Measurements from ENCODE around the gene ARID1B. TPM values are rescaled to one million over a fixed set of nuclear protein-coding genes. Genes with fewer than 3 reads are reported as not detected.

Gene ARID1B
- total RNA-seq, 1 donor from 2014 or later = 248 TPM

- Mint-ChIP-seq H3K9me3 (no peaks in the 10 kb centered on the region), H3K4me3 (no peak overlapping the region), H3K36me3 (ENCODE audit: low read depth) (peaks cover 17% of the 10 kb centered on the region), H3K27ac (peak overlapping the region; percentile 25), H3K27me3 (no peaks in the 10 kb centered on the region), H3K4me1 (peaks cover 62% of the 10 kb centered on the region)
- POLR2A ChIA-PET = no interaction called here
- DNase-seq (no peak), ATAC-seq (ENCODE audit: low read depth) (no peak)
- intact Hi-C loops (cut with micrococcal nuclease) = no loop called here
- CTCF ChIA-PET = no interaction called here
- TF ChIP-seq CTCF (IDR thresholded peaks at IDR 0.05) = no peak
Observed at GRCh38 chr6:157063923-157064322, 286.7 kb downstream of the ARID1B start.

GRCh38 chr6:157064502-157064901, 287.3 kb downstream of the ARID1B start:
- peaks cover 17% of the 10 kb centered on the region for H3K36me3 Mint-ChIP-seq (ENCODE audit: low read depth)
- ATAC-seq (ENCODE audit: low read depth) (no peak), DNase-seq (no peak)
- intact Hi-C loops (cut with micrococcal nuclease) = no loop called here
- no peaks in the 10 kb centered on the region for H3K27me3 Mint-ChIP-seq
- H3K9me3 Mint-ChIP-seq = no peaks in the 10 kb centered on the region
- no peak overlapping the region for H3K4me3 Mint-ChIP-seq
- ChIA-PET CTCF (no interaction called here), POLR2A (no interaction called here)
- peaks cover 62% of the 10 kb centered on the region for H3K4me1 Mint-ChIP-seq
- peak overlapping the region; percentile 25 for H3K27ac Mint-ChIP-seq
- TF ChIP-seq CTCF (IDR thresholded peaks at IDR 0.05) = no peak

GRCh38 chr6:157065366-157065765, 288.2 kb downstream of the ARID1B start:
- no peak for TF ChIP-seq CTCF (IDR thresholded peaks at IDR 0.05)
- Mint-ChIP-seq H3K27me3 (no peaks in the 10 kb centered on the region), H3K4me3 (no peak overlapping the region), H3K36me3 (ENCODE audit: low read depth) (peaks cover 17% of the 10 kb centered on the region), H3K27ac (no peak overlapping the region), H3K9me3 (no peaks in the 10 kb centered on the region), H3K4me1 (peaks cover 62% of the 10 kb centered on the region)
- ChIA-PET CTCF (no interaction called here), POLR2A (no interaction called here)
- ATAC-seq (ENCODE audit: low read depth) = no peak
- intact Hi-C loops (cut with micrococcal nuclease) = no loop called here
- DNase-seq = no peak

GRCh38 chr6:157066781-157067491, 289.8 kb downstream of the ARID1B start:
- peak overlapping the region; percentile 12 for H3K4me3 Mint-ChIP-seq
- ChIA-PET CTCF (no interaction called here), POLR2A (no interaction called here)
- H3K27ac Mint-ChIP-seq = peak overlapping the region; percentile 9
- H3K4me1 Mint-ChIP-seq = peaks cover 77% of the 10 kb centered on the region
- no peak for TF ChIP-seq CTCF (IDR thresholded peaks at IDR 0.05)
- H3K9me3 Mint-ChIP-seq = no peaks in the 10 kb centered on the region
- H3K36me3 Mint-ChIP-seq (ENCODE audit: low read depth) = peaks cover 23% of the 10 kb centered on the region
- intact Hi-C loops (cut with micrococcal nuclease) = no loop called here
- DNase-seq (no peak), ATAC-seq (ENCODE audit: low read depth) (no peak)
- no peaks in the 10 kb centered on the region for H3K27me3 Mint-ChIP-seq

- Mint-ChIP-seq H3K27ac (no peak overlapping the region), H3K4me3 (no peak overlapping the region), H3K36me3 (ENCODE audit: low read depth) (peaks cover 25% of the 10 kb centered on the region), H3K27me3 (no peaks in the 10 kb centered on the region), H3K9me3 (no peaks in the 10 kb centered on the region), H3K4me1 (peaks cover 81% of the 10 kb centered on the region)
- intact Hi-C loops (cut with micrococcal nuclease) = no loop called here
- POLR2A ChIA-PET = interaction anchor here (1.5 kb wide), 1 partner anchor 48 kb away, joined by 3 read pairs; no protein-coding TSS in a partner anchor
- CTCF ChIA-PET = no interaction called here
- ATAC-seq (ENCODE audit: low read depth) (no peak), DNase-seq (no peak)
- TF ChIP-seq CTCF (IDR thresholded peaks at IDR 0.05) = no peak
Observed at GRCh38 chr6:157067507-157067906, 290.3 kb downstream of the ARID1B start.
